HG03025 (cell line): ENCODE data around the gene AIF1L.

ENCODE experiments used
- ATAC-seq: cut with Tn5 transposase; IDR thresholded peaks from one replicate; pipeline ENCODE4 v1.9.1; 2021; ENCODE audit warnings: mild to moderate bottlenecking, moderate library complexity; ENCODE audit not compliant: unreplicated experiment, low FRiP score

AIF1L gene

GRCh38 chr9:131076347-131077195 is 19.8 kb upstream of the AIF1L start:
- ATAC-seq = no peak

DNA sequence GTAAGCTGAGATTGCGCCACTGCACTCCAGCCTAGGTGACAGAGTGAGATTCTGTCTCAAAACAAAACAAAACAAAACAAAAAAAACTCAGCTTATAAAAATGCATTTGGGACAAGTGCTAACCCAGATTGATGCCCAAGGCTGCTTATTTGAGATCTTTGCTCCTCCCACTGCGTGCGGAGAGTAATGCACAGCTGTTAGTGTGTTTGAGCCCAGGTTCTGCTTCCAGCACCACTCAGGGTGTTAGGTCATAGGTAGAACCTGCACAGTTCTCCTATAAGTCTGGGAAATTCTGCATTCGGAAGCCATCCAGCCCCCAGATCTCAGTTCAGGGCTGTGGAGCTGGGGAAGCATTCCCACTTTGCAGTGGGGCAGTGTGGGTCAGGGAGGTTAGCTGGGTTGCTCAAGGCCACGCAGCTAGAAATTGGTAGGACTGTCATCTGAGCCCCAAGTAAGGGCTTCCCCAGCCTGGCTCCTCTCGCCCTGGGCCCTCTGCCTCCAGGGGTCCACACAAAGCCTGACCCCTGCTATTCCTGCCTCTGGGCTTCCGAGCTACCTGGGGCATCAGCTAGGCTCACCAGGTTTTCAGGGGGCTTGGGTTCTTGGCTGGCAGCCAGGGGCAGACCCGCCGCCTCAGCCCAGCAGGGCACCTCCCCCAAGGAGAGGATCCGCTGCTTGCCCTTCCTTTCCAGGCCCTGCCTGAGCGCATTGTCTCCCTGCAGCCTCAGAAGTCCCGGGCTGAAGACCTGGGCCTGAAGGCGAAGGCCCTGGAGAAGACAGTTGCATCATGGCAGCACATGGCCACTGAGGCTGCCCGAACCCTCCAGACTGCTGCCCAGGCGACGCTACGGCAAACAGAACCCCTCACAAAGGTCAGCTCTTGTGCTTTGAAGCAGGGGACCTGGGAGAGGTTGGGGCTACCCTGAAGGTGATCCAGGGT is 17.6 kb upstream of the AIF1L start:
- ATAC-seq = no peak

DNA sequence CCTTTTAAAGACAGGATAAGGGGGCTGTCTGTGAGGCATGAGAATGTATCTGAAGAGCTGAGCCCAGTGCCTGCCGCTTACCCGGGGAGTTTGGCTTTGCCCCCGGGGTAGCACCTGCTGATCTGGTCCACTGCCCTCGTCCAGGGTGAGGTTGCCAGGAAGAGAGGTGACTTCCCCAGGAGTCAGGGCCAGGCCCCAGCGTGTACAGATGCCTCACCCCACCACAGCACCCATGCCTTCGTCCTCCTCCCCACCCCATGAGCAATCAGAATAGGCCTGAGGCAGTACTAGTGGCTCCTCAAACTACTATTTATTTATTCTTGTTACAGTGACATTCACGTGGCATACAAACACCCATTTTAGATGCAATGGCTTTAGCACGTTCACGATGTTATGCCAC is 15.7 kb upstream of the AIF1L start:
- no peak for ATAC-seq

- no peak for ATAC-seq
These were observed 14.5 kb upstream of the AIF1L start for GRCh38 chr9:131081868-131082267.

GRCh38 chr9:131082774-131083512 is 13.4 kb upstream of the AIF1L start:
- no peak for ATAC-seq

- no peak for ATAC-seq
These were observed 11.5 kb upstream of the AIF1L start for GRCh38 chr9:131084661-131085369.

DNA sequence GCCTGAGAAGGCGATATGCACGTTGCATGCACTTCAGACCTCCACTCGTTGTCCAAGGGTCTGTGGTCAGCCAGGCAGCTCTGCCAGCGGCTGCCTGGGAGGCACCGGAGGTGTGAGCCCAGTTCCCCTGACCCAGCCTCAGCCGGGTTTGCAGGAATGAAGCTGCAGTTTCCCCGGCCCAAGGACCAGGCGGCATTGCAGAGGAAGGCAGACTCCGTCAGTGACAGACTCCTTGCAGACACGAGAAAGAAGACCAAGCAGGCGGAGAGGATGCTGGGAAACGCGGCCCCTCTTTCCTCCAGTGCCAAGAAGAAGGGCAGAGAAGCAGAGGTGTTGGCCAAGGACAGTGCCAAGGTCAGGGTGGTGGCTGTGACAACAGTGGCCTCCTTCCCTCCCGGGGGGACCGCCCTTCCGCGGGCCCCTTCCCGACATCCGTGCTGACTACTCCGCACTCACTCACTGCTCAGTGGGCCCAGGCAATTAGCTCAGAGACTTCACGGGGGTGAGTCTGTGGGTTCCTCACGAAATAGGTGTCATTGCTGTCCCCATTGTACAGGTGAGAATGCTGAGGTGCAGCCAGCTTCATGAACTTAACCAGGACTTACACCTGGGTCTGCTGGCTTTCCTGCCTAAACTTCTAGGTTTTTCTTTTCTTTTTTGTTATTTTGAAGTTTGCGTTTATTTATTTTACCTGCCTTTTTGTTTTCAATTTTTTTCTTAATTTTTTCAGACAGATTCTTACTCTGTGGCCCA is 10.8 kb upstream of the AIF1L start:
- ATAC-seq = no peak

DNA sequence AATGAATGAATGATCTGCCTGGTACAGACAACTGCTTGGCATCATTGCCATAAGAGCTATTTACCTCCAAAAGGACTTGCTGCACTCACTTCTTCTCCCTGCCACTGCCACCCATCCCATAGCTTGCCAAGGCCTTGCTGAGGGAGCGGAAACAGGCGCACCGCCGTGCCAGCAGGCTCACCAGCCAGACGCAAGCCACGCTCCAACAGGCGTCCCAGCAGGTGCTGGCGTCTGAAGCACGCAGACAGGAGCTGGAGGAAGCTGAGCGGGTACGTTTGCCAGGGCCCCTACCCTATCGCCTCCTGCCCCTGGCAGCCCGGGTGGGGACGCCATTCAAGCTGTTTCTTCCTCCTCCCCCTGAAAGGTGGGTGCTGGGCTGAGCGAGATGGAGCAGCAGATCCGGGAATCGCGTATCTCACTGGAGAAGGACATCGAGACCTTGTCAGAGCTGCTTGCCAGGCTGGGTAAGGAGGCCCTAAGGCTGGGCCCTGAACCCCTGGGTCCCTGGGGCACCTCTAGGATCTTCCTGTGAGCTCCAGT is 8.9 kb upstream of the AIF1L start:
- no peak for ATAC-seq

- no peak for ATAC-seq
These were observed 6.1 kb upstream of the AIF1L start for GRCh38 chr9:131090025-131090787.

- ATAC-seq = no peak
These were observed 4.9 kb upstream of the AIF1L start for GRCh38 chr9:131091352-131091992.

DNA sequence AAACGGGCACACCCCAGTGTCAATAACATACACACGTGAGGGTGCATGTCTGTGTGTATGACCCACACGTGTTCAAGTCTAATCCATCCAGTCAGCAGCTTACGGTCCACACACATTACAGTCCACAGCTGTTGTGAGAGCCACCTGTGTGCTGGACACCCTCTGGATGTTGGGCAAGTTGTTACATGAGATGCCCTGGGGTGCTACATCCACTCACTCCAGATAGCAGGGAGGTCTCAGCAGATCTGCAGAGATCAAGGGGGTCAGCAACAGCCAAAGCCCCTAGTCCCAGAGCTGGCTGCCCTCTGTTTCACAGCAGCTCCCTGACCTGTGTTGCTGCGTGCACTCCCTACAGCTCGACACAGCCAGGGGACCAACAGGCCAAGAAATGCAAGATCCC is 4.3 kb upstream of the AIF1L start:
- ATAC-seq = no peak

- no peak for ATAC-seq
These were observed 3.5 kb upstream of the AIF1L start for GRCh38 chr9:131092548-131093440.

DNA sequence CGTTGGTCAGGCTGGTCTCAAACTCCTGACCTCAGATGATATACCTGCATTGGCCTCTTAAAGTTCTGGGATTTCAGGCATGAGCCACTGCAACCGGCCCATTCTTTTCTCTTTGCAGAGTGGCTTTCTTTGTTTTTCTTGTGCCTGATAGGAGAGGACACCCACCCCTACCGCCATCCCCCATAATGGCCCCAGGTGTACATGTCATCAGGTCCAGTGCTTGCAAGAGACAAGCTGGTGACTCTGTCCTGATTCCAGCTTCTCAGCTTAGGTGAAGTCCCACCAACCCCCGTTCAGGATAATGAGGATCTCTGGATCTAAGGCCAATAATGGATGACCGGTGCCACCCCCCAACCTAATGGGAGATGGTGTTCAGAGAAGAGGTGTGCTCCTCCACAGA is 2.3 kb upstream of the AIF1L start:
- no peak for ATAC-seq

DNA sequence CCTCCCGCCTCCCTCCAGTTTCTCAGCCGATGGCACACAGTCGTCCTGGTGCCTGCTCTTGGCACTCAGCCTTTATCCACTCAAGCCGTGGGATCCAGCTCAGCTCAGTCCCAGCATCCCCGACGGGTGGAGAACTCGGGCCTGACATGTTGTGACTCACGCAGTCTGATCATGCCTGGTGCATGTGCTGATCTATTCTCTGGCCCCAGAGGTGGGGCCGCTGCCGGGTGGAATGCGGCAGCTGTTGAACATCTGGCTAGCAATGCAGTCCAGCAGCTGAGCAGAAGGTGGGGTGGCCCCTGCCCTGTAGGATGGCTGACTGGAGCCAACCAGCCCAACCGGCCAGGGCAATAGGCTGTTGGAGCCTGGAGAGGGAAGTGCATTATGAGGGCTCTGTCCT is 1.7 kb upstream of the AIF1L start:
- no peak for ATAC-seq

DNA sequence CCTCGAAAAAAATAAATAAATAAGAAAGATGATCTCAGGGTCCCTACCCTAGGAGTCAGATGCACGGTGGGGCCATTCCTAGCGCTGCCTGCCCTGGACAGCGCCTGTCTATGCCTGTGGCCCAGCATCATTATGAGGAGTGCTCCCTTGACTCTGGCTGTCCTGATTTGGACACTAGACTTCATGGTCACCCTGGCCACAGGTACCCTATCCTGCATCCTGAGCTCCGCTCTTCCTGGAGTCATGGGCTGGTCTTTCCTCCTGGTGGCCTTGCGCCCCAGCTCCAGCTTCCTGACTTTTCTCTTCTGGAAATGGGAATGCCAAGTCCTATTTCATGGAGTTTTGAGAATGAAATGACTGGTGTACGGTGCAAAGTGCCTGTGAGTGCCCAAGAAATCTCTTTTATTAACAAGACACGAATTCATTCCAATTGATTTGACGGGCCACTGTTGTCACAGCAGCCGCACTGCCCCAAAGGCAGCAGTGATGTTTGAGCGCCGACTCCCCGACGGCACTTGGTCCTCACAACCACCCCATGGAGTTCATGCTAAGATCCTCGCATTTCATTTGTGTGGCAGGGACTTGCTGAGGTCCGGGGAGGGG is 564 bp upstream of the AIF1L start:
- ATAC-seq = no peak

DNA sequence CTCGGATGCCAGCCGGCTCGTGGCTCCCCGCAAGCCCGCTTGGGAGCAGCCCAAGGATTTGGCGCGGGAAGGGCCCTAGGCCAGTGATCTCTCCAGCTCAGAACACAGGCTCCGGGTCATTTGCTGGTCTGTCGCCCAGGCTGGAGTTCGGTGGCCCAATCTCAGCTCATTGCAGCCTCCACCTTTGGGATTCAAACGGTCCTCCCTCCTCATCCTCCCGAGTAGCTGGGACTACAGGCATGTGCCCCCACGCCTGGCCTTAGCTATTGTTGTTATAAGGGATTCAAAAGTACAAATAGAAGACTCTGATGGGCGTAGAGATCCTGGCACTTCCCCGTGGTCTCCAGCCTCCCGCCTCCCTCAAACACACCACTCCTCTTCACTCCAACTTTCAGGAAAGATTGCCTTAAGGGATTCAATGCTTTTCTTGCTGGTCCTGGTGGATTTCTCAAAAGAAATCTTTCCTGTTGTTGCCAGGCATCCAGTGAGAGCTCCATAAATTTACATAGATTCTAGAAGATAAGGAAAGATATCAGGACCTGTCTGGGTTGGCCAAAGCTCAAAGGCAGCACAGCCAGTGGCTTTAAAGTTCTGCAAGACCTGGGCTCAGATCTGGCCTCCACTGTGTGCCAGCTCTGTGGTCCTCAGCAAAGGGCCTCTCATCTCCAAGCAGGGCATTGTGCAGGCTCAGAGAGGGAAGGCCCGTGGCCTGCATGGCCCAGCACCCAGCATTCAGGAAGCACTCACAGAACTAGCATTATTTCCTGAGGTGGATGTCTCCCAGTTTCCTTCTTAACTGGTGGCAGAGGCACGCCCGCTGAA is 1.0 kb downstream of the AIF1L start:
- no peak for ATAC-seq
